HG03558 (cell line): ENCODE measurements around the gene RETSAT.
A peak's percentile ranks its signal among the peaks of the same experiment; 100 is the strongest.

Source experiments
- ATAC-seq: cut with Tn5 transposase; IDR thresholded peaks from one replicate; pipeline ENCODE4 v1.9.1; 2021; ENCODE audit warnings: moderate number of reproducible peaks; ENCODE audit not compliant: unreplicated experiment; ENCODE audit errors: extremely low read depth

RETSAT gene

GRCh38 chr2:85354286-85355072 lies at the start of gene RETSAT, which contains the start of gene ELMOD3:
RETSAT (minus strand) TSS chr2:85354528; CDS start chr2:85354507, 21 bp downstream.
ELMOD3 (plus strand) TSS chr2:85354769; CDS start chr2:85357199, 2,430 bp downstream.
- peak; percentile 91 for ATAC-seq

DNA sequence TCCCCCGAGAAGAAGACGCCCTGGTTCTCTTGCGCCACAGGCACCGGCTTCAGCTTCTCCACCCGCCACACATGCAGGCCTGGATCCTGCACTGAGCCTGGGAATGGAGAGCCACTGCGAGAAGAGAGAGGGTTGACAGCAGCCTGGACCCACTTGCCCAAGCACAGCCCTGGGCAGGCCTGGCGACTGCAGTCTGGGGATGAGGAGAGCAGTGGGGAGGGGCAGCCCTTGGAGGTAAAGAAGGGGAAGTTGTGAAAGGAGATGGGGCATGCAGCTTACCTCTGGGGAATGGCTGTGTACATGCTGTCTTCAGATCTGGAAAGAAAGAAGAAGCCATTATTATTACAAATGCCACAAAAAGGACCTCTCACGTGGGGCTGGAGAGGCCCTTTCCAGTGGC lies 47.5 kb upstream of the RETSAT start:
- no peak for ATAC-seq

GRCh38 chr2:85401464-85401805 lies 47.1 kb upstream of the RETSAT start:
- no peak for ATAC-seq

DNA sequence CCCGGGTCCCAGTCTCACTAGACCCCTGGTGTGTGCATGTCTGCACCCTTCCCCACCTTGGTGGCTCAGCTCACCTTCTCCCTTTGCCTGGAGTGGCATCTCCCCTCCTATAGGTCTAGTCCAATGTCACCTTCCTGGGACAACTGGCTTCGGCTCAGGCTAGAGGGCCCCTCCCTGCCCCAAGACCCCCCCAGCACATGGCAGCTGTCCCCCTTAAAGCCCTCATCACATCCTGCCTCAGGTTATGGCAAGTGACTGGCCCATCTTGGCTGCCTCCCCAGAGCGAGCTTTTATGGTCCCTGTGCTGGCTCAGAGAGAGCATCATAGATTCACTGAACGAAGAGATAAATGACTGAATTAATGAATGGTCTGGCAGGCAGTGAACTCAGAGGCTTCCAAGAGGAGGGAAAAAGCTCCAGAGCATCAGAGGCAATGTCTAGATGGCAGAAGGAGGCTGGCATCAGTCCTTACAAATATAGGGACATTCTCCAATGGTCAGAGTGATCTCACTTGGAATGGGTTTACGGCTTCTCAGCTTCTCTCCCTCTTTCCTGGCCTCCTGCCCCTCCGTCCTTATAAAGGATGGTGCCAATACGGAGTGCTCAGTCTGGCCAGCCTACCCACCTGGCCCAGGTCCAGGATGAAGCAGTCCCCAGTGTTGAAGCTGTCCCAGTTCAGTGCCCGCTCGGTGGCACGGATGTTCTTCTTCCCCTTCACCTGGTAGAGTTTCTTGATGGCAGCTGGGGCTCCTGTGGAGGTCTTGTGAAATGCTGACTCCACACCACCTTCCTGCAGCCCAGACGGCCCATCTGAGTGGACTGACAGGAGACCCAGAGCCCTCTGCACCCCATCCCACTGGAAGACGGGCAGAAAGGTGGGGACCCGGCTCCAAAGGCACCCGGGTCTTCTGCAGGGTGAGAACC lies 46.5 kb upstream of the RETSAT start:
- ATAC-seq, result no peak

GRCh38 chr2:85400023-85400422 lies 45.7 kb upstream of the RETSAT start:
- ATAC-seq, result no peak

- ATAC-seq, result no peak
These were observed 44.8 kb upstream of the RETSAT start for GRCh38 chr2:85399183-85399455.

- no peak for ATAC-seq
These were observed 44.3 kb upstream of the RETSAT start for GRCh38 chr2:85398426-85399182.

DNA sequence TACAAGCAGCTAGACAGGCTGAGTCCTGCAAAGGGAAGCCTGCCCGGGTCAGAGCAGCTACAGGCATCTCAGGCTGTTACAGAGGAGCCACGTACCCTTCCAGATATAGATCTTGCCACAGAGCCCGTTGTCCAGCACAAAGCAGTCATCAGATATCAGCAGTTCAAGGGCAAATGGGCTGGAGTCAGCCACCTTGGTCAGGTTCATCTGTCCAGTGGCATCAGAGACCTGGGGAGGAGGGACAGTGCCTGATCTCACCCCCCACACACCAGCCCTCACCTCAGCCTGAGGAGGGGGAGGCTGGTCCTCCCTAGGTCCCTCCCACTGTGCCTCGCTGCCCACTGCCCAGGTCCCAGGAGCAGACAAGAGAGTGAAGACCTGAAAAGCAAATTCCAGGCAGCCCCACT lies 43.6 kb upstream of the RETSAT start:
- no peak for ATAC-seq

DNA sequence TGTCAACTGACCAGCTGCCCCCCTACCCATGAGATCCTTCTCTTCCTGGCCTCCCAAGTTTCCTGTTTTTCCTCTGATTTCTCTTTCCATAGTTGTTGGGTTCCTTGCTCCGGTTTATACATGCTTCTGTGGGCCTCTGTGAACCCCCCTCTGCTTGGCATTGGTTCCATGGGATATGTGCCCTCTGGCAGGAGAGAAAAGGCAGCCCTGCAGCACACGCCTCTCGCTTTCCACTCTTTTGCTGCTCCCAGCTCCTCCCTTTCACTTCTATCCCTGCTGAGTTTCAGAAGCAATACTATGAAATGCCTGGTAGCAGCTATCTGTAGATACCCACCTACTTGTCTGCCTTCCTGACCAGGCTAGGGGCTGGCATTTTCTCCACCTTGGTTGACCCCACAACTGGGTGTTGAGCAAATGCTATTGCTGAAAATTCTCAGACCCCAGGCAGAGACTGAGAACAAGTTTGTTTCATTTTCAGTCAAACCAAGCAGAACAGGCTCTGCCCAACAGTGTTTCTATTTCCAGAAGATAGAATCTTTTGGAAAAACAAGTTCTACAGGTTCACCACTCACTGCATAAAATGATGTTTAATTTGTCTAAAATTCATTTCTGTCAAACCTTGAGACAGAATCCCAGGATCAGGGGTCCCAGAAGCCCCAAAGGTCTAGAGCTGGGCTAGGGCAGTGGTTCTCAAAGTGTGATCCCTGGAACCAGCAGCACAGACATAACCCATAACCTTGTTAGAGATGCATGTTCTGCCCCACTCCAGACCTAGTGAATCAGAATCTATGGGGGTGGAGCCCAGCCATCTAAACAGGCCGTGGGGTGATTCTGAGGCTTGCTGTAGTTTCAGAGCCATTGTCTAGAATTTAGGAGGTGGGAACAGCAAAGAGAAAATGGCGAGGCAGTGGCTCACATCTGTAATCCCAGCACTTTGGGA lies 42.5 kb upstream of the RETSAT start:
- no peak for ATAC-seq

GRCh38 chr2:85395912-85396475 lies 41.7 kb upstream of the RETSAT start:
- no peak for ATAC-seq

- ATAC-seq, result no peak
These were observed 40.6 kb upstream of the RETSAT start for GRCh38 chr2:85394976-85395375.

DNA sequence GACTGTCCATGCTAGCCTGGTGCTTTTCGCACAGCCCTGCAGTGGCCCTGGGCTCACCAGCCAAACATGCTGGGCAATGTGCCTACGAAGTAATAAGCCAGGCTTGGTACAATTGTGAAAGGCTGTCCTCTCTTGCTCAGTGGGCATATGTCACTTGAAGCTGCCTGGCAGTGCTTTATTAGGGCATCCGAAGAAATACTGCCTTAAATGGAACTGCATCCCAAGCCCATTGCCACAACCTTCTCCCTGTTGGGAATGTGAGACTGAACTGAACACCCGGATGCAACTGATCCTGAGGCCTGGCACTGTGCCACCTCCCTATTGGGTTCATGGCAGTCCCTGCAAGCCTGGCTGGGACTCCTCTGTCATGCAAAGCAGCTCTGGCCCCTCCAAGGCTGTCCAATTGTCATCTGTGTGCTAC lies 39.9 kb upstream of the RETSAT start:
- no peak for ATAC-seq

DNA sequence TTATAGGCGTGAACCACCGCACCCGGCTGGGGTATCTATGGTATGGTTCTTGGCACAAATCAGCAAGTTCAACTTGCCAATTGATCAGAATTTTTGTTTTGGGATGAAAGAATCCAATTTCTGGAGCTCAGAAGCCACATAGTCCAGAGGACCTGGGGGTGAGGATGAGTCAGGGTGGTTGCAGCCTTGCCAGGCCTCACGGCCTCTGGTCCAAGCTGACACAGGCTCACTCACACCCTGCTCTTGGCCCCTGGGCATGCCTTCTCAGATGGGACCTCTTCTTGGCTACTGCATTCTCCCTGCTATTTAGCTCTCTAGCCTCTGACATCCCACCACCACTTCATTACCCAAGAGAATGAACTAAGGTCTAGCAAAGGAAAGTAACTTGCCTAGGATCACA lies 39.5 kb upstream of the RETSAT start:
- no peak for ATAC-seq

DNA sequence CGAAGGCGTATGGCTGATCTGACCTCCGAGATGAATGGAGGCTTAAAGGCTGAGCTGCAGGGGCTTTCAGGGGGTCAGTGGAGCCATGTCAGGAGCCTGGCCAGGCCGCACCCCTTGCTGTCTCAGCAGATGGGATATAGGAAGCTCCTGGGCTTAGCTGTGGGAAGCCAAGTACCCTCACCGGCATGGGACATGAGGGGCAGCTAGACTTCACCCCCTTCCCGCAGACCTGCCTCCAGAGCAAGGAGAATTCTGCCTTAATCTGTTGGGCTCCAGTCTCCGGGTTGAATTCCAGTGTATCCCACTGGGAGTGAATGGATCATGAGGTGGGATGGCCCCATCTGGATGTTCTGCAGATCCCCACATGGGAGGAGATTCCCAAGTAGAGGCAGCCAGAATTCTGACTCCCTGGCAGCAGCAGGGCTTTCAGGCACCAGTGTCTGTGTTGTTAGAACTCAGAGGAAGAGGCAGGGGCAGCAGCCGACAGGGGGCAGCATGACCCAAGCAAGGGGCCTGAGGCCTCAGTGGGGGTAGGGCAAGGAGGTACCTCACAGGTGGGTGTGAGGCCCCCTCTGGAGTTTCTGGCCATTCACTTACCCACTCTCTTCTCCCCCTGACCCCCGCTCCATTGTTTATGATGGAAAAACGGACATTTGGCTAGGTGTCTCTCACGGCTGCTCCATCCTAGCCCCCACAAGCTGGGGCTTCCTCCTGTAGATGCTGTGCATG lies 36.8 kb upstream of the RETSAT start:
- no peak for ATAC-seq

GRCh38 chr2:85388878-85389538 lies 34.7 kb upstream of the RETSAT start:
- no peak for ATAC-seq

DNA sequence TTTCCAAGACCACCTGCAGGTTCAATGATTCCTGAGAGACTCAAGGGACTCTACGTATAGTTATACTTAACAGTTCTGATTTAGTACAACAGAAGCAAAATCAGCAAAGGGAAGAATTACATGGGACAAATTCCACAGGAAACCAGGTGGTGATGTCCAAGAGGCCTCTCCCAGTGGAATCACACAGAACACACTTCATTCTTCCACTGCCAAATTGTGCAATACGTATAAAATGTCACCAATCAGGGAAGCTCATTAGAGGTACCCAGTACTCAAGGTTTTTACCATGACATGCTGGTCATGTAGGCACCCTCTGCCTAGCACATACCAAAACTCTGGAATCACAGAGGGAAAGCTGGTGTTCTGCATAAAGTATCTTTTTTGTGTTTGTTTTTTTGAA lies 33.4 kb upstream of the RETSAT start:
- no peak for ATAC-seq

DNA sequence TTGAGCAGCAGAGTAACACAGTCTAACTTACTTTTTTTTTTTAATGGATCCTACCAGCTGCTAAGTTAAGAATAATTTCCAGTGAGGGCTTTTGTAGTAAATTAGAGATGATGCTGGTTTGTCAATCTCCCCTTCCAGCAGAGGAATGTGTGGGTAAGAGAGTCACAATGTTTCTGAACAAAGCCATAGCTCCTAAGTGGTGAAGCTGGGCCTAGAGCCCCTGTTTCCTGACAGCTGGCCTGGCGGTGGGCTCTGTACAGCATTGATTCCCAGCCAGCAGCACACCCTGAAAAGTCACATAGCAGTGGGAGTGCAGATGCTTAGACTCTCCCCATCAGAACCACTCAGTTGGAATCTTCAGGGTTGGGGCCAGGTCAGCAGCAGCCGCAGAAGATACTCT lies 31.4 kb upstream of the RETSAT start:
- ATAC-seq, result no peak

DNA sequence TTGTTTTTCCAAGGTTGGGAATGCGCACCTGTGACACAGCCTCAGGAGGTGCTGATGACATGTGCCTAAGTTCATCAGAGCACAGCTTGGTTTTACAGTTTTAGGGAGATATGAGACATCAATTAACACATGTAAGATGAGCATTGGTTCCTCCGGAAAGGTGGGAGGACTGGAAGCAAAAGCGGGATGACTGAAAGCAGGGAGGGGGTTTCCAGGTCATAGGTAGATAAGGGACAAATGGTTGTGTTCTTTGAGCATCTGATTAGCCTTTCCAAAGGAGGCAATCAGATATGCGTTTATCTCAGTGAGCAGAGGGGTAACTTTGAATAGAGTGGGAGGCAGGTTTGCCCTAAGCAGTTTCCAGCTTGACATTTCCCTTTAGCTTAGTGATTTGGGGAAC lies 29.5 kb upstream of the RETSAT start:
- ATAC-seq, result no peak
